OCI-LY3 (cell line): Measurements from ENCODE around the gene ALPK1.

ENCODE experiments used
- CTCF ChIP-seq: fragments of 200-600, 300-600 bp; sonication (generic); IDR thresholded peaks from 2 replicates; pipeline ENCODE4 v1.5.1; 2014; ENCODE audit warnings: antibody characterized with exemption, low read length, low read depth
- EZH2phosphoT487 ChIP-seq: fragments of 200-600 bp; shearing (Covaris generic); IDR thresholded peaks from 2 replicates; pipeline ENCODE4 v1.6.1; 2018; ENCODE audit warnings: antibody characterized with exemption, mixed run types, low read depth

- no peak for TF ChIP-seq CTCF
- no peak for TF ChIP-seq EZH2phosphoT487
Measured at GRCh38 chr4:112284662-112285411, 12.3 kb upstream of the ALPK1 start.
